NT2/D1 (cell line): ENCODE data around the gene KNTC1.

Experiments
- SUZ12 ChIP-seq: IDR thresholded peaks from 2 replicates; pipeline ENCODE4 v1.6.1; 2011; ENCODE audit not compliant: insufficient read length, insufficient read depth; ENCODE audit errors: extremely low read depth
- YY1 ChIP-seq: IDR thresholded peaks from 2 replicates; pipeline ENCODE4 v1.6.1; 2011; ENCODE audit not compliant: insufficient read length, insufficient read depth

- TF ChIP-seq YY1 (no peak), SUZ12 (no peak)
Measured at GRCh38 chr12:122508163-122508562, 18.9 kb upstream of the KNTC1 start.
